Loucy (cell line): ENCODE results near the gene OSBP.

ENCODE experiments used
- H2AFZ ChIP-seq: fragments of 200-600 bp; sonication (generic); 2 replicates; pipeline ENCODE4 v1.6.0; 2016; ENCODE audit warnings: antibody characterized with exemption, mild to moderate bottlenecking, low read length, moderate library complexity
- H3F3A ChIP-seq: fragments of 200-600 bp; 2 replicates; pipeline ENCODE4 v1.6.0; 2016; ENCODE audit warnings: antibody characterized with exemption, low read depth, mild to moderate bottlenecking
- H3K27me3 ChIP-seq: fragments of 200-600 bp; sonication (generic); 2 replicates; pipeline ENCODE4 v1.6.1; 2014; ENCODE audit warnings: low read length, mild to moderate bottlenecking; ENCODE audit not compliant: insufficient read depth, poor library complexity, severe bottlenecking
- H3K36me3 ChIP-seq: fragments of 200-600 bp; sonication (generic); 2 replicates; pipeline ENCODE4 v1.6.1; 2016; ENCODE audit warnings: low read length; ENCODE audit not compliant: insufficient read depth
- H3K4me1 ChIP-seq: fragments of 200-600 bp; sonication (generic); 2 replicates; pipeline ENCODE4 v1.5.1; 2014; ENCODE audit warnings: low read length, mild to moderate bottlenecking; ENCODE audit not compliant: insufficient read depth, poor library complexity, severe bottlenecking
- H3K4me2 ChIP-seq: fragments of 200-600 bp; sonication (generic); 2 replicates; pipeline ENCODE4 v1.6.0; 2014; ENCODE audit warnings: antibody characterized with exemption, low read length, low read depth, mild to moderate bottlenecking; ENCODE audit not compliant: poor library complexity, severe bottlenecking
- H3K4me3 ChIP-seq: fragments of 200-600 bp; sonication (generic); 2 replicates; pipeline ENCODE4 v1.5.1; 2014; ENCODE audit warnings: low read length, mild to moderate bottlenecking, mixed read lengths; ENCODE audit not compliant: poor library complexity, severe bottlenecking
- H3K79me2 ChIP-seq: fragments of 200-600 bp; sonication (generic); 2 replicates; pipeline ENCODE4 v1.6.1; 2014; ENCODE audit warnings: low read length; ENCODE audit not compliant: insufficient read depth
- H3K9ac ChIP-seq: fragments of 200-600 bp; sonication (generic); 2 replicates; pipeline ENCODE4 v1.6.0; 2014; ENCODE audit warnings: mild to moderate bottlenecking, low read depth, low read length, moderate library complexity; ENCODE audit not compliant: poor library complexity, severe bottlenecking
- H3K9me2 ChIP-seq: fragments of 200-600 bp; sonication (generic); replicated peaks from 2 replicates; pipeline ENCODE4 v1.6.1; 2016; ENCODE audit warnings: low read depth, low read length, mixed read lengths
- H3K9me3 ChIP-seq: fragments of 200-600 bp; sonication (generic); 2 replicates; pipeline ENCODE4 v1.6.1; 2014; ENCODE audit warnings: mild to moderate bottlenecking, antibody characterized with exemption, low read length, low read depth; ENCODE audit not compliant: insufficient read depth
- H4K20me1 ChIP-seq: fragments of 200-600 bp; sonication (generic); 2 replicates; pipeline ENCODE4 v1.6.0; 2014; ENCODE audit warnings: antibody characterized with exemption, low read length, mild to moderate bottlenecking; ENCODE audit not compliant: insufficient read depth, poor library complexity, severe bottlenecking
- CTCF ChIP-seq: fragments of 200-600 bp; sonication (generic); conservative IDR thresholded peaks from 2 replicates; pipeline ENCODE4 v1.5.1; 2014; ENCODE audit warnings: mild to moderate bottlenecking, antibody characterized with exemption, low read length
- EZH2phosphoT487 ChIP-seq: fragments of 200-600 bp; IDR thresholded peaks from 2 replicates; pipeline ENCODE4 v1.6.1; 2018; ENCODE audit warnings: antibody characterized with exemption, mild to moderate bottlenecking, moderate library complexity, borderline replicate concordance

The OSBP gene

DNA sequence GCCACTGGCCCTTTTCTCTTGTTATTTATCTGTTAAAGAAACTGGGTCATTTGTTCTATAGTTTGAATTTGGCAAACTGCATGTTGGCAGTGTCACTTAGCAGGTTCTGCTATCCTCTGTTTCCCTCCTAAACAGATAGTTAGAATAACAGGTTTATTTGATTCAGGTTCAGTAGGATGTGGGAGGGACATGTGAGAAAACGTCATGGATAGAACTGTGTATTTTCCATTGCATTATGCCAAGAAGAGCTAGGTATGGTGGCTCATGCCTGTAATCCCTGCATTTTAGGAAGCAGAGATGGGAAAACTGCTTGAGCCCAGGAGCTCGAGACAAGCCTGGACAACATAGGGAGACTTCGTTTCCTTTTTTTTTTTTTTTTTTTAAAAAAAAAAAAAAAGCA is 29.0 kb upstream of the OSBP start:
- Histone ChIP-seq H3K9me3 (no peaks in the 10 kb centered on the region), H3K4me2 (no peak overlapping the region), H3K4me3 (no peak overlapping the region), H3F3A (no peaks in the 10 kb centered on the region), H3K9me2 (no peaks in the 10 kb centered on the region), H3K27me3 (no peaks in the 10 kb centered on the region), H3K4me1 (no peaks in the 10 kb centered on the region), H3K79me2 (no peaks in the 10 kb centered on the region), H4K20me1 (no peaks in the 10 kb centered on the region), H3K9ac (no peak overlapping the region), H2AFZ (no peak overlapping the region), H3K36me3 (peaks cover 93% of the 10 kb centered on the region)
- TF ChIP-seq EZH2phosphoT487 (no peak), CTCF (no peak)

- H3K4me3 ChIP-seq = no peak overlapping the region
- H3K9me3 ChIP-seq = no peaks in the 10 kb centered on the region
- H3K27me3 ChIP-seq = no peaks in the 10 kb centered on the region
- no peaks in the 10 kb centered on the region for H3K4me1 ChIP-seq
- TF ChIP-seq EZH2phosphoT487 = no peak
- TF ChIP-seq CTCF = no peak
- H3K9me2 ChIP-seq = no peaks in the 10 kb centered on the region
- no peaks in the 10 kb centered on the region for H3F3A ChIP-seq
- H3K79me2 ChIP-seq = no peaks in the 10 kb centered on the region
- H3K9ac ChIP-seq = no peak overlapping the region
- H3K36me3 ChIP-seq = peaks cover 93% of the 10 kb centered on the region
- no peak overlapping the region for H2AFZ ChIP-seq
- H3K4me2 ChIP-seq = no peak overlapping the region
- no peaks in the 10 kb centered on the region for H4K20me1 ChIP-seq
These were observed 27.8 kb upstream of the OSBP start for GRCh38 chr11:59643390-59643789.

DNA sequence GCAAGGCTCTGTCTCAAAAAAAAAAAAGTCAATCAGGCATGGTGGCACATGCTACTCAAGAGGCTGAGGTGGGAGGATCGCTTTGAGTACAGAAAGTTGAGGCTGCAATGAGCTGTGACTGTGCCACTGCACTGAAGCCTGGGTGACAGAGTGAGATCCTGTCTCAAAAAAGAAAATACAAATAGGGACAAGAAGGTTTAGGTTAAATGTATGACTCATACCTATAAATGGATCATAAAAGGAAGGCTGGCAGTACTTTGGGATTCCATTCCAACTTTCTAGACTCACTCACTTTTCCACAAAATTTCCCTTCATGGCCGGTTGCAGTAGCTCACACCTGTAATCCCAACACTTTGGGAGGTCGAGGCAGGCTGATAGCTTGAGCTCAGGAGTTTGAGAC is 25.6 kb upstream of the OSBP start:
- Histone ChIP-seq H3K9me3 (no peaks in the 10 kb centered on the region), H3K4me3 (no peak overlapping the region), H3K79me2 (no peaks in the 10 kb centered on the region), H3K36me3 (peaks cover 93% of the 10 kb centered on the region), H4K20me1 (no peaks in the 10 kb centered on the region), H2AFZ (no peak overlapping the region), H3K4me2 (no peak overlapping the region), H3K9me2 (no peaks in the 10 kb centered on the region), H3K4me1 (no peaks in the 10 kb centered on the region), H3F3A (no peaks in the 10 kb centered on the region), H3K9ac (no peak overlapping the region), H3K27me3 (no peaks in the 10 kb centered on the region)
- no peak for TF ChIP-seq CTCF
- TF ChIP-seq EZH2phosphoT487 = no peak
